Neural cell (in vitro differentiated cells): Measurements from ENCODE around the gene PTGR3.

Experiments
- CTCF ChIP-seq: fragments of 450-650 bp; IDR thresholded peaks from 2 replicates; pipeline ENCODE4 v1.5.1; 2014; ENCODE audit warnings: antibody characterized with exemption, mild to moderate bottlenecking, moderate library complexity; ENCODE audit not compliant: poor library complexity, severe bottlenecking
- POLR2AphosphoS5 ChIP-seq: IDR thresholded peaks from 2 replicates; pipeline ENCODE4 v1.6.1; 2012

- no peak for TF ChIP-seq CTCF
- TF ChIP-seq POLR2AphosphoS5 = no peak
These were observed 18.8 kb upstream of the PTGR3 start for GRCh38 chr18:75227535-75228296.
